Naive thymus-derived CD4-positive, alpha-beta T cell (primary cell): ENCODE results near the gene OSBPL1A. TPM values are rescaled to one million over a fixed set of nuclear protein-coding genes. Genes with fewer than 3 reads are reported as not detected.

ENCODE experiments used
- ATAC-seq: fragments of 150-1000 bp; cut with Tn5 transposase; 2 replicates; pipeline ENCODE4 v1.10.0; 2021; ENCODE audit warnings: mild to moderate bottlenecking, moderate library complexity
- CTCF ChIA-PET: fragments of 350-600 bp; sonication (Branson Sonifier 250); formaldehyde crosslinking; loops from one replicate; lab custom pipeline; 2021; ENCODE audit warnings: antibody characterized with exemption; lab: Charles Lee
- POLR2A ChIA-PET: fragments of 350-600 bp; sonication (Branson Sonifier 250); formaldehyde crosslinking; loops from one replicate; lab custom pipeline; 2021; ENCODE audit warnings: antibody characterized with exemption, inconsistent platforms; lab: Charles Lee
- DNase-seq, 9 donors: peaks; one replicate each; pipeline versions ENCODE4 v3.0.0 to v3.0.0-alpha.2; 2020 to 2022; ENCODE audit warnings: mixed read lengths in 1 of 9
- H3K27ac ChIP-seq: one replicate; pipeline ENCODE4 v1.7.0; 2013; ENCODE audit warnings: mild to moderate bottlenecking, low read depth, low read length, moderate library complexity
- H3K27me3 ChIP-seq, 2 donors: one replicate each; pipeline ENCODE4 v1.7.0; 2013; ENCODE audit warnings: low read length in 2 of 2, mild to moderate bottlenecking in 2 of 2, moderate library complexity in 2 of 2; ENCODE audit not compliant: control insufficient read depth in 2 of 2, insufficient read depth in 2 of 2
- H3K36me3 ChIP-seq, 3 experiments: 1 replicate in 2 of 3; 2 replicates in 1 of 3; pipeline ENCODE4 v1.7.0; 2013; ENCODE audit warnings: low read length in 3 of 3, mild to moderate bottlenecking in 3 of 3, moderate library complexity in 1 of 3; ENCODE audit not compliant: insufficient read depth in 3 of 3, control insufficient read depth in 2 of 3
- H3K4me1 ChIP-seq, 2 donors: one replicate each; pipeline ENCODE4 v1.7.0; 2013; ENCODE audit warnings: low read length in 2 of 2, mild to moderate bottlenecking in 2 of 2, moderate library complexity in 1 of 2; ENCODE audit not compliant: control insufficient read depth in 2 of 2, insufficient read depth in 2 of 2
- H3K4me3 ChIP-seq: 2 replicates; pipeline ENCODE4 v1.7.0; 2013; ENCODE audit warnings: mild to moderate bottlenecking, low read length
- H3K9me3 ChIP-seq, 3 experiments: 1 replicate in 2 of 3; 2 replicates in 1 of 3; pipeline ENCODE4 v1.7.0; 2013; ENCODE audit warnings: low read length in 3 of 3; ENCODE audit not compliant: control insufficient read depth in 2 of 3
- H3K27ac Mint-ChIP-seq, 9 donors: one replicate each; pipeline ENCODE4 v1.8.0; 2020 to 2022; ENCODE audit warnings: mixed read lengths in 9 of 9, mild to moderate bottlenecking in 8 of 9, moderate library complexity in 5 of 9, inconsistent platforms in 2 of 9
- H3K27me3 Mint-ChIP-seq, 5 donors: one replicate each; pipeline ENCODE4 v1.8.0; 2021 to 2022; ENCODE audit warnings: mixed read lengths in 5 of 5, mild to moderate bottlenecking in 1 of 5
- H3K36me3 Mint-ChIP-seq, 5 donors: one replicate each; pipeline ENCODE4 v1.8.0; 2020 to 2022; ENCODE audit warnings: mixed read lengths in 5 of 5, mild to moderate bottlenecking in 3 of 5, inconsistent platforms in 1 of 5
- H3K4me1 Mint-ChIP-seq, 7 donors: one replicate each; pipeline ENCODE4 v1.8.0; 2020 to 2022; ENCODE audit warnings: mixed read lengths in 7 of 7, mild to moderate bottlenecking in 3 of 7, inconsistent platforms in 1 of 7
- H3K4me3 Mint-ChIP-seq, 10 donors: one replicate each; pipeline ENCODE4 v1.8.0; 2020 to 2022; ENCODE audit warnings: mild to moderate bottlenecking in 10 of 10, mixed read lengths in 10 of 10, moderate library complexity in 6 of 10, inconsistent platforms in 2 of 10
- H3K9me3 Mint-ChIP-seq, 11 donors: one replicate each; pipeline ENCODE4 v1.8.0; 2020 to 2022; ENCODE audit warnings: mixed read lengths in 11 of 11, mild to moderate bottlenecking in 4 of 11, inconsistent platforms in 1 of 11, moderate library complexity in 1 of 11
- intact Hi-C, 2 donors: fragments of 100-400 bp; cut with micrococcal nuclease; formaldehyde crosslinking; loops; one replicate each; pipeline ENCODE4 v1.15.1; 2023
- polyA plus RNA-seq, 2 donors: library from polyadenylated mRNA; unstranded; fragments of 300-500 nt; fragmentation: Illumina TruSeq; gene quantifications; one replicate each; pipeline ENCODE4 v1.2.3, GENCODE V29; 2021
- total RNA-seq, 6 experiments: library from RNA in 5 of 6; stranded (reverse) in 5 of 6; gene quantifications; 1 replicate in 5 of 6; 2 replicates in 1 of 6; pipeline ENCODE4 v1.2.3 and lab custom pipeline; 2021 to 2026

The OSBPL1A gene
- total and polyA plus RNA-seq, 7 experiments from 2014 or later = 1.8 to 7.7 (median 3.9) TPM

DNA sequence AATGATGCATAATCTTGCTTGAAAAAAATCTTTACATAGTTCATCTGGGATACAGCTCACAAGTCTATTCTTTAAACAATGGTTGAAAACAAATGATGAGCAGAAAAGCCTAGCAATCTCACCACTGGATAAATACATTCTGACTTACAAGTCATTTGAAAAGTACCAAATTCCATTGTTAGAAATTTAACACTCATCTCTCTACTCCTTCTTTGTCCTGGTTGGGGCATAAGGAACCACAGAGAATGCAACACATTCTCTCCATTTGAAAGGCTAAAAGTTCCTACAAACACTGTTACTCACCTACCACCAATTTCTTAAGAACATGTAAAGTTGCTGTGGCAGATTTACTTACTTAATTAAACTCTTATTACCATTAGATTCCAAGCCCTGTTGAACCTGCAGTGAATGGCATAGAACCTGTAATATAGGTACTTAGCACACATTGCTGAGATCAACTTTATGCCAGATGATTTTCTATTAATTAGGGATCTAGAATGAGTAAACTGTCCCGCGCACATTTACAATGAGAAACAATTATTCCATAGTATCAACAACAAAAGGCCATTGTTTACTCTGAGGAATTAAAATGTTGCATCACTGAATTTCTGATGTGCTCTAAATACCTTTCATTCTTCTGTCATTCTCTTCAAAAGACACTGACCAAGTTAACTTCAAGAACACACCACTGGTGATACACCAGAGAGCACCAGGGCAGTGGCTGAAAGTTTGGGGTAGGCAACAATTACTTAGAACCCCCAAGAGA is 189.2 kb downstream of the OSBPL1A start:
- Mint-ChIP-seq H3K4me1 (no peaks in the 10 kb centered on the region), H3K27ac (no peak overlapping the region), H3K9me3 (no peaks in the 10 kb centered on the region), H3K27me3 (peaks cover 0 to 12% (median 5%) of the 10 kb centered on the region in 5 donors), H3K36me3 (peaks cover 0 to 12% (median 0%) of the 10 kb centered on the region in 5 donors), H3K4me3 (no peak overlapping the region)
- ChIA-PET CTCF (no interaction called here), POLR2A (no interaction called here)
- Histone ChIP-seq H3K4me3 (no peak overlapping the region), H3K9me3 (no peaks in the 10 kb centered on the region), H3K27me3 (no peaks in the 10 kb centered on the region), H3K36me3 (no peaks in the 10 kb centered on the region), H3K27ac (no peak overlapping the region), H3K4me1 (no peaks in the 10 kb centered on the region)
- DNase-seq (no peak), ATAC-seq (no peak)
- intact Hi-C loops = no loop called here

GRCh38 chr18:24204904-24205303 is 192.7 kb downstream of the OSBPL1A start:
- intact Hi-C loops = no loop called here

GRCh38 chr18:24201699-24202687 is 195.6 kb downstream of the OSBPL1A start:
- ATAC-seq = no peak
- DNase-seq = no peak
- peaks cover 0 to 4% (median 0%) of the 10 kb centered on the region in 5 donors for H3K36me3 Mint-ChIP-seq
- ChIA-PET POLR2A (no interaction called here), CTCF (no interaction called here)
- no peak overlapping the region for H3K4me3 Mint-ChIP-seq
- Histone ChIP-seq H3K9me3 (no peaks in the 10 kb centered on the region), H3K27me3 (no peaks in the 10 kb centered on the region), H3K4me3 (no peak overlapping the region), H3K4me1 (no peaks in the 10 kb centered on the region), H3K36me3 (no peaks in the 10 kb centered on the region), H3K27ac (no peak overlapping the region)
- no peaks in the 10 kb centered on the region for H3K9me3 Mint-ChIP-seq
- H3K4me1 Mint-ChIP-seq = no peaks in the 10 kb centered on the region
- H3K27me3 Mint-ChIP-seq = peaks cover 0 to 19% (median 4%) of the 10 kb centered on the region in 5 donors
- intact Hi-C loops = no loop called here
- no peak overlapping the region for H3K27ac Mint-ChIP-seq

More at GRCh38 chr18:24204904-24205303, 192.7 kb downstream of the OSBPL1A start:
- no peak overlapping the region for H3K27ac Mint-ChIP-seq
- no peaks in the 10 kb centered on the region for H3K4me1 Mint-ChIP-seq
- CTCF ChIA-PET = no interaction called here
- Histone ChIP-seq H3K27me3 (no peaks in the 10 kb centered on the region), H3K27ac (no peak overlapping the region), H3K4me3 (no peak overlapping the region), H3K9me3 (no peaks in the 10 kb centered on the region), H3K36me3 (no peaks in the 10 kb centered on the region), H3K4me1 (no peaks in the 10 kb centered on the region)
- ATAC-seq = no peak
- no peak for DNase-seq
- H3K9me3 Mint-ChIP-seq = no peaks in the 10 kb centered on the region
- peaks cover 0 to 12% (median 0%) of the 10 kb centered on the region in 5 donors for H3K36me3 Mint-ChIP-seq
- POLR2A ChIA-PET = no interaction called here
- no peak overlapping the region for H3K4me3 Mint-ChIP-seq
- H3K27me3 Mint-ChIP-seq = peaks cover 0 to 22% (median 5%) of the 10 kb centered on the region in 5 donors

DNA sequence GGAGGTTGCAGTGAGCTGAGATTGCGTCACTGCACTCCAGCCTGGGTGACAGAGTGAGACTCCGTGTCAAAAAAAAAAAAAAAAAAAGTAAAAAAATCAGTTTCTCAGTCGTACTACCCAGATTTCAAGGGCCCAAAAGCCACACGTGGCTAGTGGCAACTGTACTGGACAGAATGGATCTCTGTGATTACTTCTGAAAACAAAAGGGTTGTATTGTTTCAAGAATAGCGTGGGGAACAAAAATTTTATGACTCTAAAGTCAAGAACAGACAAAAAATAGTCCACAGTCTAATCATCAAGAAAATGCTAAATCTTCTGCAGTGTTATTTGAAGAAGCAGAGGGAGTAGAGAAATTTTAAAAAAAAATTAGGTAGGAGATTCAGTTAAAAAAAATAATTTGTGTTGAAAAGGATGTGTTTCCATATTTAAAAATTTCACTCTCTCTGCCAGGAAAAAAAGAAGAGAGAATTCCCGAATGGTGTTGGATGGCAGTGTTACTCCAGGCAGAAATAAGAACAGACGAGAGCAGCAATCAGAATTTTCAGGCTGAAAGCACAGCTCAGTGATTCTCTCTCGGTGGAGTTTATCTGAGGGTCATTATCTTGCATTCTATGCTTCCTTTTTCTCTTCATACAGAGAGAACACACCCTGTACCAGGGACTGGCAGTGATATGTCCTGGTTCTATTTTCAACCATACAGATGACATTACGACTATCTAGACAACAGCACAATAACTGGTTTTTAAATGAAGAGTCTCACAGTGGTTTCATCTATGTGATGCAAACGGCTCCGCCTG is 196.9 kb downstream of the OSBPL1A start:
- Mint-ChIP-seq H3K4me3 (no peak overlapping the region), H3K4me1 (no peaks in the 10 kb centered on the region), H3K36me3 (no peaks in the 10 kb centered on the region), H3K27me3 (peaks cover 0 to 13% (median 0%) of the 10 kb centered on the region in 5 donors), H3K9me3 (no peaks in the 10 kb centered on the region), H3K27ac (no peak overlapping the region)
- H3K27ac ChIP-seq = no peak overlapping the region
- no peak for DNase-seq
- ATAC-seq = no peak
- no peaks in the 10 kb centered on the region for H3K4me1 ChIP-seq
- H3K27me3 ChIP-seq = no peaks in the 10 kb centered on the region
- no peak overlapping the region for H3K4me3 ChIP-seq
- ChIA-PET CTCF (no interaction called here), POLR2A (no interaction called here)
- intact Hi-C loops = no loop called here
- no peaks in the 10 kb centered on the region for H3K36me3 ChIP-seq
- no peaks in the 10 kb centered on the region for H3K9me3 ChIP-seq

GRCh38 chr18:24199372-24199962 is 198.2 kb downstream of the OSBPL1A start:
- no peak overlapping the region for H3K27ac Mint-ChIP-seq
- POLR2A ChIA-PET = no interaction called here
- peaks cover 0 to 13% (median 0%) of the 10 kb centered on the region in 5 donors for H3K27me3 Mint-ChIP-seq
- H3K4me3 Mint-ChIP-seq = no peak overlapping the region
- Histone ChIP-seq H3K4me3 (no peak overlapping the region), H3K36me3 (no peaks in the 10 kb centered on the region), H3K27ac (no peak overlapping the region), H3K27me3 (no peaks in the 10 kb centered on the region), H3K4me1 (no peaks in the 10 kb centered on the region), H3K9me3 (no peaks in the 10 kb centered on the region)
- no peaks in the 10 kb centered on the region for H3K9me3 Mint-ChIP-seq
- no peaks in the 10 kb centered on the region for H3K36me3 Mint-ChIP-seq
- intact Hi-C loops = no loop called here
- no peak for DNase-seq
- H3K4me1 Mint-ChIP-seq = no peaks in the 10 kb centered on the region
- CTCF ChIA-PET = no interaction called here
- no peak for ATAC-seq

GRCh38 chr18:24198461-24198860 is 199.2 kb downstream of the OSBPL1A start:
- Histone ChIP-seq H3K27ac (no peak overlapping the region), H3K4me1 (no peaks in the 10 kb centered on the region), H3K9me3 (no peaks in the 10 kb centered on the region), H3K27me3 (no peaks in the 10 kb centered on the region), H3K4me3 (no peak overlapping the region), H3K36me3 (no peaks in the 10 kb centered on the region)
- DNase-seq (no peak), ATAC-seq (no peak)
- Mint-ChIP-seq H3K36me3 (no peaks in the 10 kb centered on the region), H3K27me3 (peaks cover 0 to 12% (median 0%) of the 10 kb centered on the region in 5 donors), H3K27ac (no peak overlapping the region), H3K9me3 (no peaks in the 10 kb centered on the region), H3K4me3 (no peak overlapping the region), H3K4me1 (no peaks in the 10 kb centered on the region)
- CTCF ChIA-PET = no interaction called here
- POLR2A ChIA-PET = no interaction called here
- intact Hi-C loops = no loop called here
